Esophagus squamous epithelium (tissue), 5 donors: ENCODE results near the gene ZDHHC22. TPM values are rescaled to one million over a fixed set of nuclear protein-coding genes. Genes with fewer than 3 reads are reported as not detected.

ENCODE experiments used
- DNase-seq: peaks from one replicate; lab custom pipeline; 2025; lab: John Stamatoyannopoulos, UW
- H3K27ac ChIP-seq, 4 donors: fragments of 200-600 bp; sonication (generic); one replicate each; pipeline ENCODE4 v1.5.1; 2016 to 2019; ENCODE audit warnings: mild to moderate bottlenecking in 1 of 4
- H3K27me3 ChIP-seq, 4 donors: fragments of 200-600 bp; sonication (generic); 1 replicate in 3 of 4; 2 replicates in 1 of 4; pipeline versions ENCODE4 v1.5.1 to v1.6.0; 2017 to 2021; ENCODE audit warnings: antibody characterized with exemption in 1 of 4
- H3K36me3 ChIP-seq, 3 donors: fragments of 200-600 bp; sonication (generic); one replicate each; pipeline ENCODE4 v1.5.1; 2016 to 2019
- H3K4me1 ChIP-seq, 3 donors: fragments of 200-600 bp; sonication (generic); one replicate each; pipeline ENCODE4 v1.5.1; 2017 to 2019
- H3K4me3 ChIP-seq, 4 donors: fragments of 200-600 bp; sonication (generic); 1 replicate in 3 of 4; 2 replicates in 1 of 4; pipeline ENCODE4 v1.5.1; 2016 to 2019; ENCODE audit warnings: mild to moderate bottlenecking in 2 of 4, moderate library complexity in 1 of 4
- H3K9me3 ChIP-seq, 3 donors: fragments of 200-600 bp; sonication (generic); one replicate each; pipeline ENCODE4 v1.5.1; 2016 to 2019
- POLR2A ChIP-seq, 4 donors: fragments of 450-650 bp; IDR thresholded peaks; one replicate each; pipeline ENCODE4 v1.6.1; 2017; ENCODE audit warnings: antibody characterized with exemption in 4 of 4, mild to moderate bottlenecking in 4 of 4, moderate library complexity in 3 of 4
- WGBS, 2 donors: methylation state at CpG; one replicate each; pipeline ENCODE4 v1.1.5; 2018; 5-methylcytosine and 5-hydroxymethylcytosine counted together
- intact Hi-C: fragments of 100-400 bp; cut with DNase I; formaldehyde crosslinking; loops from one replicate; pipeline ENCODE4 v1.15.0; 2022
- total RNA-seq, 4 donors: library from RNA; depleted of rRNA; stranded (reverse); fragments of >200 nt; gene quantifications; one replicate each; pipeline ENCODE4 v1.1.0, GENCODE V29; 2016
- TF ChIP-seq, protein P1 (sequence below), 6 experiments: fragments of 450-650 bp in 4 of 6; fragments of 200-600 bp in 2 of 6; sonication (generic) in 2 of 6; IDR thresholded peaks; one replicate each; pipeline ENCODE4 v1.5.1; 2016 to 2019; ENCODE audit warnings: antibody characterized with exemption in 6 of 6, mild to moderate bottlenecking in 4 of 6, moderate library complexity in 4 of 6
- donor health status: DM: yes; HTN: yes; CAD: no.

The ZDHHC22 gene
- total RNA-seq, 4 donors from 2014 or later: not detected

DNA sequence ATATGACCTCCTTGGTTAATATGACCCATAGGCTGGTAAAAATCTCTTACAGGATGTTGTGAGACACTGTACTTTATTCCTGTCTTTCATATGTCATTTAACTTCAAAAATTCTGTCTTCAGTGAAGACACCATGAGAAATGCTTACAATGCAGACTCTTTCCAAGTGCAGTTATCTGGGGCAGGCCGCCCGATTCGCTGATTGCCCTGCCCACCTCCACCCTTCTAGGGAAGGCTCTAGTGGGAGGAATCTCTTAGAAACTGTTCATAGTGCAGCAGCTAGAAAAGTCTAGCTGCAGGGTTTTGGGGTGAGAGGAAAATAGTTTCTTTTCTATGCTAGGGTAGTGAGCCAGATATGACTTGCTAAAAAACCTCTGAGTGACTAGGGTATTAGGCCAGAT, 58.5 kb downstream of the ZDHHC22 start:
- Histone ChIP-seq H3K9me3 (no peaks in the 10 kb centered on the region), H3K27me3 (no peaks in the 10 kb centered on the region), H3K36me3 (no peaks in the 10 kb centered on the region), H3K4me3 (no peak overlapping the region), H3K4me1 (peaks cover 0 to 22% (median 6%) of the 10 kb centered on the region in 3 donors), H3K27ac (no peak overlapping the region)
- TF ChIP-seq POLR2A (IDR thresholded peaks at IDR 0.05): no peak
- TF ChIP-seq, protein P1, sequence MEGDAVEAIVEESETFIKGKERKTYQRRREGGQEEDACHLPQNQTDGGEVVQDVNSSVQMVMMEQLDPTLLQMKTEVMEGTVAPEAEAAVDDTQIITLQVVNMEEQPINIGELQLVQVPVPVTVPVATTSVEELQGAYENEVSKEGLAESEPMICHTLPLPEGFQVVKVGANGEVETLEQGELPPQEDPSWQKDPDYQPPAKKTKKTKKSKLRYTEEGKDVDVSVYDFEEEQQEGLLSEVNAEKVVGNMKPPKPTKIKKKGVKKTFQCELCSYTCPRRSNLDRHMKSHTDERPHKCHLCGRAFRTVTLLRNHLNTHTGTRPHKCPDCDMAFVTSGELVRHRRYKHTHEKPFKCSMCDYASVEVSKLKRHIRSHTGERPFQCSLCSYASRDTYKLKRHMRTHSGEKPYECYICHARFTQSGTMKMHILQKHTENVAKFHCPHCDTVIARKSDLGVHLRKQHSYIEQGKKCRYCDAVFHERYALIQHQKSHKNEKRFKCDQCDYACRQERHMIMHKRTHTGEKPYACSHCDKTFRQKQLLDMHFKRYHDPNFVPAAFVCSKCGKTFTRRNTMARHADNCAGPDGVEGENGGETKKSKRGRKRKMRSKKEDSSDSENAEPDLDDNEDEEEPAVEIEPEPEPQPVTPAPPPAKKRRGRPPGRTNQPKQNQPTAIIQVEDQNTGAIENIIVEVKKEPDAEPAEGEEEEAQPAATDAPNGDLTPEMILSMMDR (IDR thresholded peaks at IDR 0.05): no peak
- 70 to 83% methylated on average over 3 of the region's 3 CpGs for WGBS, 2 donors
- DNase-seq: no peak
- intact Hi-C loops: no loop called here

DNA sequence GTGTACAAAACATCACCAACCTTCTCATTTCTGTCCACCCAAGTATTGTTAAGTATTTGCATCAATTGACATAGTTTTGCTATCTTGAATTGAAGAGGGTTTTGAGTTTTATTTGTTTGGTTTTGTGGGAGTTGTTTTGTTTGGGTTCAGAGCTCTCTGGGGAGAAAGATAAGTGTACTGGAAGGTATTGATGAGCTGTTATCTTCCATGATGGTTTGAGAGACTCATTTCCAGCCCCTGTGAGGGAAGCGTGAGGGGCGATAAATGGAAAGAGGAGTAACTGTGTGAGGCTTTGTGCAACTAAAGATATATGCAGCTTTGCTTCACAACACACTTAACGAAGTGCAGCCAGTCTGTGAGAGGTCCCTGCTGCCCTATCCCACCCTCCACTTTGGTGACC, 59.2 kb downstream of the ZDHHC22 start:
- no peak for DNase-seq
- H3K36me3 ChIP-seq: no peaks in the 10 kb centered on the region
- H3K27me3 ChIP-seq: no peaks in the 10 kb centered on the region
- H3K9me3 ChIP-seq: no peaks in the 10 kb centered on the region
- H3K4me3 ChIP-seq: no peak overlapping the region
- H3K27ac ChIP-seq: no peak overlapping the region
- H3K4me1 ChIP-seq: peaks cover 0 to 19% (median under 1%) of the 10 kb centered on the region in 3 donors
- intact Hi-C loops: no loop called here
- WGBS, 2 donors: 73 to 86% methylated on average over 3 of the region's 3 CpGs
- TF ChIP-seq POLR2A (IDR thresholded peaks at IDR 0.05): no peak
- TF ChIP-seq, protein P1 (IDR thresholded peaks at IDR 0.05): no peak

Other genes with a start within 250 kb of the ZDHHC22 start
- 10 to 100 TPM; 15.8 to 28.8 (median 24.0) TPM for gene IRF2BPL, start 113.1 kb downstream of the ZDHHC22 start, total RNA-seq
- 10 to 100 TPM; 17.1 to 38.3 (median 32.6) TPM for gene CIPC, start 43.5 kb downstream of the ZDHHC22 start, total RNA-seq
- gene TMEM63C, start 40.0 kb upstream of the ZDHHC22 start, total RNA-seq: 10 to 100 TPM in 1 of 4 donors, 1 to 10 TPM in 3; 5.2 to 18.6 (median 9.8) TPM
- gene NGB, start 129.4 kb upstream of the ZDHHC22 start, total RNA-seq: not detected
- 10 to 100 TPM in 1 of 4 donors, 1 to 10 TPM in 3; 7.3 to 16.0 (median 8.4) TPM for gene POMT2, start 179.1 kb upstream of the ZDHHC22 start, total RNA-seq
- 10 to 100 TPM; 22.0 to 44.4 (median 28.1) TPM for gene GSTZ1, start 179.2 kb upstream of the ZDHHC22 start, total RNA-seq
- 1 to 10 TPM; 4.4 to 9.3 (median 8.0) TPM for gene TMED8, start 235.3 kb upstream of the ZDHHC22 start, total RNA-seq
- under 1 TPM; 0.12 to 0.48 (median 0.40) TPM for gene SAMD15, start 235.6 kb upstream of the ZDHHC22 start, total RNA-seq